MM.1S (cell line): ENCODE results near the gene TMEM60.

Source experiments
- DNase-seq: peaks from one replicate; pipeline ENCODE4 v3.0.0-alpha.2; 2015
- H2AFZ ChIP-seq: fragments of 300-600 bp; sonication (generic); 2 replicates; pipeline ENCODE4 v1.6.0; 2016; ENCODE audit warnings: antibody characterized with exemption, low read length
- H3F3A ChIP-seq: fragments of 300-600 bp; sonication (generic); 2 replicates; pipeline ENCODE4 v1.6.1; 2016; ENCODE audit warnings: mild to moderate bottlenecking, antibody characterized with exemption, low read length, moderate library complexity, mixed read lengths; ENCODE audit not compliant: insufficient read depth
- H3K27ac ChIP-seq: fragments of 300-600 bp; sonication (generic); 2 replicates; pipeline ENCODE4 v1.5.1; 2016; ENCODE audit warnings: mild to moderate bottlenecking, low read length
- H3K27me3 ChIP-seq: fragments of 300-600 bp; sonication (generic); replicated peaks from 2 replicates; pipeline ENCODE4 v1.6.0; 2016; ENCODE audit warnings: low read length; ENCODE audit not compliant: insufficient read depth
- H3K36me3 ChIP-seq: fragments of 300-600 bp; sonication (generic); replicated peaks from 2 replicates; pipeline ENCODE4 v1.6.1; 2016; ENCODE audit warnings: mild to moderate bottlenecking, low read length, mixed read lengths; ENCODE audit not compliant: insufficient read depth
- H3K4me1 ChIP-seq: fragments of 300-600 bp; sonication (generic); 2 replicates; pipeline ENCODE4 v1.6.1; 2016; ENCODE audit warnings: low read length, mixed read lengths
- H3K4me2 ChIP-seq: fragments of 300-600 bp; sonication (generic); 2 replicates; pipeline ENCODE4 v1.6.0; 2016; ENCODE audit warnings: low read depth, low read length
- H3K4me3 ChIP-seq: fragments of 300-600 bp; sonication (generic); 2 replicates; pipeline ENCODE4 v1.5.1; 2016; ENCODE audit warnings: low read length, mixed read lengths
- H3K79me2 ChIP-seq: fragments of 300-600 bp; sonication (generic); 2 replicates; pipeline ENCODE4 v1.6.1; 2016; ENCODE audit warnings: mixed run types, low read length, mixed read lengths
- H3K9ac ChIP-seq: fragments of 300-600 bp; sonication (generic); 2 replicates; pipeline ENCODE4 v1.6.1; 2016; ENCODE audit warnings: low read length, mixed read lengths
- H3K9me2 ChIP-seq: fragments of 300-600 bp; sonication (generic); replicated peaks from 2 replicates; pipeline ENCODE4 v1.6.1; 2016; ENCODE audit warnings: mild to moderate bottlenecking, low read length, mixed read lengths; ENCODE audit not compliant: insufficient read depth
- H3K9me3 ChIP-seq: fragments of 300-600 bp; sonication (generic); replicated peaks from 2 replicates; pipeline ENCODE4 v1.6.1; 2016; ENCODE audit warnings: mild to moderate bottlenecking, low read length, mixed read lengths; ENCODE audit not compliant: insufficient read depth
- H4K20me1 ChIP-seq: fragments of 300-600 bp; sonication (generic); 2 replicates; pipeline ENCODE4 v1.6.1; 2016; ENCODE audit warnings: mild to moderate bottlenecking, low read length, moderate library complexity, mixed read lengths; ENCODE audit not compliant: insufficient read depth
- CTCF ChIP-seq: fragments of 300-600 bp; sonication (generic); IDR thresholded peaks from 2 replicates; pipeline ENCODE4 v1.5.1; 2016; ENCODE audit warnings: antibody characterized with exemption, low read length, mixed read lengths
- EZH2 ChIP-seq: fragments of 300-600 bp; sonication (generic); optimal IDR thresholded peaks from 2 replicates; pipeline ENCODE3; 2017; ENCODE audit warnings: low read depth, mild to moderate bottlenecking, antibody characterized with exemption, low read length, mixed read lengths
- EZH2phosphoT487 ChIP-seq: fragments of 300-600 bp; sonication (generic); IDR thresholded peaks from 2 replicates; pipeline ENCODE4 v1.6.1; 2018; ENCODE audit warnings: antibody characterized with exemption, low read length

TMEM60 gene

GRCh38 chr7:77759294-77759889 is 38.8 kb downstream of the TMEM60 start:
- Histone ChIP-seq H3K79me2 (peaks cover 88% of the 10 kb centered on the region), H3K27me3 (no peaks in the 10 kb centered on the region), H3K9me3 (no peaks in the 10 kb centered on the region), H2AFZ (no peak overlapping the region), H3K4me1 (peaks cover 7% of the 10 kb centered on the region; the same call in 1 of the 2 replicates), H3K4me2 (no peak overlapping the region), H3K9ac (no peak overlapping the region), H3K4me3 (no peak overlapping the region), H4K20me1 (peaks cover 11% of the 10 kb centered on the region; the same call in 1 of the 2 replicates), H3K9me2 (no peaks in the 10 kb centered on the region), H3K36me3 (no peaks in the 10 kb centered on the region), H3K27ac (no peak overlapping the region), H3F3A (peaks cover 11% of the 10 kb centered on the region; the same call in 1 of the 2 replicates)
- TF ChIP-seq EZH2 (no peak), CTCF (peak; percentile 82), EZH2phosphoT487 (no peak)
- DNase-seq = peak; percentile 64

DNA sequence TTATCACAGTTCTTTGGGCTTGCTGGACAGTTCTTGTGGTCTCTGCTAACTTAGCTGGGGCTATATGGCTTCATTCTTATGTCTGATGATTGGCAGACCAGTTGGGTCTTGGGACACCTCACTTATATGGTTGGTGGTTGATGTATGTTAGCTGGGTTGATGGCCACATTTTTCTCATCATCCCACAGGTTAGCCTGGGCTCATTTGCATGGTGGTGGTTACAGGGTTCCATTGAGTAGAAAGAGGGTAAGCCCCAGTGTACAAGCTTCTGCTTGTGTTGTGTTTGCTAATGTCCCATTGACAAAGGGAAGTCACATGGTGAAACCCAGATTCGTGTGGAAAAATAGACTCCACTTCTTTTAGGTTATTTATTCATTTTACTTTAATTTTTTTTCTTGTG is 40.6 kb downstream of the TMEM60 start:
- Histone ChIP-seq H3K4me3 (no peak overlapping the region), H2AFZ (no peak overlapping the region), H3K27me3 (no peaks in the 10 kb centered on the region), H3K4me2 (no peak overlapping the region), H3K79me2 (peaks cover 84% of the 10 kb centered on the region), H4K20me1 (peaks cover 11% of the 10 kb centered on the region; the same call in 1 of the 2 replicates), H3F3A (peaks cover 11% of the 10 kb centered on the region; the same call in 1 of the 2 replicates), H3K4me1 (peaks cover 7% of the 10 kb centered on the region; the same call in 1 of the 2 replicates), H3K9me2 (no peaks in the 10 kb centered on the region), H3K27ac (peak overlapping the region; percentile 7; the same call in 1 of the 2 replicates), H3K9ac (no peak overlapping the region), H3K36me3 (no peaks in the 10 kb centered on the region), H3K9me3 (no peaks in the 10 kb centered on the region)
- peak; percentile 15 for DNase-seq
- TF ChIP-seq CTCF (no peak), EZH2 (no peak), EZH2phosphoT487 (no peak)

DNA sequence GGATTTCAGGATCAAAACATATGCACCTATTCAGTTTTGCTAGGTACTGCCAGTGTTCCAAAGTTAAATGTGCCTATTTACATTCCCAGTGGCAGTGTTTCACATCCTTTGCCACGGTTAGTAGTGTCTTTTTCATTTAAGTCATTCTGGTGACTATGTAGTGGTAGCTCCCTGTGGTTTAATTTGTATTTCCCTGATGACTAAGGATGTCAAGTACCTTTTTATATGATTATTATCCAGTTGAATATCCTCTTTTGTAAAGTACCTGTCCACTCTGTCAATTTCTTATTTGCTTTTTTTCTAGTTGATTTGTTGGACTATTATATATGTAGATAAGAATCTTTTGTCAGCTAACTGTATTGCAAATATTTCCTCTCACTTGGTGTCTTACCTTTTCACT is 45.1 kb downstream of the TMEM60 start:
- no peaks in the 10 kb centered on the region for H3K9me3 ChIP-seq
- no peaks in the 10 kb centered on the region for H3K9me2 ChIP-seq
- no peak overlapping the region for H3K4me3 ChIP-seq
- TF ChIP-seq EZH2phosphoT487 (no peak), CTCF (no peak), EZH2 (no peak)
- H2AFZ ChIP-seq = no peak overlapping the region
- peaks cover 11% of the 10 kb centered on the region; the same call in 1 of the 2 replicates for H3F3A ChIP-seq
- DNase-seq = no peak
- H4K20me1 ChIP-seq = 0 out of 2 replicates have a peak, but pooled peaks cover 6% of the 10 kb centered on the region
- H3K36me3 ChIP-seq = no peaks in the 10 kb centered on the region; the same call in 1 of the 2 replicates
- peaks cover 69% of the 10 kb centered on the region for H3K79me2 ChIP-seq
- no peaks in the 10 kb centered on the region for H3K27me3 ChIP-seq
- no peak overlapping the region for H3K9ac ChIP-seq
- no peak overlapping the region for H3K27ac ChIP-seq
- H3K4me1 ChIP-seq = peaks cover 7% of the 10 kb centered on the region; the same call in 1 of the 2 replicates
- no peak overlapping the region for H3K4me2 ChIP-seq
